GM19397 (cell line): ENCODE measurements around the gene PALS2.

Source experiments
- ATAC-seq: cut with Tn5 transposase; IDR thresholded peaks from one replicate; pipeline ENCODE4 v1.9.1; 2021; ENCODE audit warnings: mild to moderate bottlenecking, moderate library complexity; ENCODE audit not compliant: unreplicated experiment

The PALS2 gene, protein sequence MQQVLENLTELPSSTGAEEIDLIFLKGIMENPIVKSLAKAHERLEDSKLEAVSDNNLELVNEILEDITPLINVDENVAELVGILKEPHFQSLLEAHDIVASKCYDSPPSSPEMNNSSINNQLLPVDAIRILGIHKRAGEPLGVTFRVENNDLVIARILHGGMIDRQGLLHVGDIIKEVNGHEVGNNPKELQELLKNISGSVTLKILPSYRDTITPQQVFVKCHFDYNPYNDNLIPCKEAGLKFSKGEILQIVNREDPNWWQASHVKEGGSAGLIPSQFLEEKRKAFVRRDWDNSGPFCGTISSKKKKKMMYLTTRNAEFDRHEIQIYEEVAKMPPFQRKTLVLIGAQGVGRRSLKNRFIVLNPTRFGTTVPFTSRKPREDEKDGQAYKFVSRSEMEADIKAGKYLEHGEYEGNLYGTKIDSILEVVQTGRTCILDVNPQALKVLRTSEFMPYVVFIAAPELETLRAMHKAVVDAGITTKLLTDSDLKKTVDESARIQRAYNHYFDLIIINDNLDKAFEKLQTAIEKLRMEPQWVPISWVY

DNA sequence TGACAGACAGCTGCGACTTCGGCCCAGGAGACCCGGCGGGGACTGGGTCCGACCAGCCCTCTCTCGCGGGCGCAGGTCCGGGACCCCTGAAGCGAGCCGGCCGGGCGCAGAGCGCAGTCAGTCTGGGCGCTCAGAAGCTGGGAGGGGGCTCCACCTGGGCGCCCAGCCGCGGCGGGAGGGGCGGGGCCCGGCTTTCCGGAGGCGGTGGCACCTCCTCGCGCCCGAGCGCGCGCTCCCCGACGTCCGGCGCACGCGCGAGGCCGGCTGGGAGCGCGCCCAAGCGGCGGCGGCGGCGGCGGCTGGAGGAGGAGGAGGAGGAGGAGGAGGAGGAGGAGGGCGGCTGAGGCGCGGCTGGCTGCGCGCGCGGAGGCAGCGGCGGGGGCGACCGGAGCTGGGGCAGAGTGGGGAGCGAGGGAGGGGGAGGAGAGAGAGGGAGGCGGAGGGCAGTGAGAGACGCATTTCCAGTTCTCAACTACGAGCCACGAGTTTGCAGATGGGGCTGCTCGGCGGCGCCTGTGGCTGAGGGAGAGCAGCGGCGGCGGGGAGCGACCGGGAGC lies at the start of gene PALS2:
TSS of gene PALS2 (plus strand) at position 456 of the 557 bp plus-strand sequence. CDS start 50,216 bp downstream, outside the sequence.
- peak; percentile 68 for ATAC-seq

DNA sequence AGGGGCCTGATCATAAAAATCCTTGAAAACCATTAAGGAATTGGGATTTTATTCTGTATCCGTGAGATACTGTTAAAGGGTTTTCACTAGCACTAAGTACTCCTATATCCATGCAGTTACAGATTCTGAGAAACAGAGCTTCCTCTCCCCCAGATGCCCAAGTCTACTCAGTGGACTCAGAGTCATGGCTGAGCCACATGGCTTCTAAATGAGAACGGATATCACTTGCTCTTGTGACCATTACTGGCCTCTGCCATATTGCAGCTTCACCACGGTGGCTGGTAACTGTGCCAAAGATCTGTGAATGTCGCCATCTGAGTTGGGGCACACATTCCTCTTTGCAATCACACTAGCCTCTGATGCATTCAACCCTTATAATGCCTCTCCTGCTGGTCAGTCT lies 42.0 kb upstream of the PALS2 start:
- no peak for ATAC-seq

DNA sequence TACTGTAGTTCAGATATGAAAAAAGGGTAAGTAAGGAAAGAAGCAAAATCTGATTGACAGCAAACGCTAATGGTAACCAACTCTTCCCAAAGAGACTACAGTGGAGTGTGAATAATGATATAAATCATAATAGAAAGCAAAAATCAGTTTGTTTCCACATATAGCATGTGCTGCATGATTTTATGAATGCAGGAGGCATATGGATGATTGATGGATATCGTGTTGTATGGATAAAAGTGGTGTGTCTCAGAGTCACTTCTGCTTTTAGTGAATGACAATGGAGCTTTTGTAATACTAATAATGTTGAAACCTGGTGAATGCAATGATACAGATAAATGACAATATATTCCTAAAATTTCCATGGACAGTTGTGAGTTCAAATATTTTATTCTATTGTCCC lies 36.6 kb upstream of the PALS2 start:
- ATAC-seq, result no peak

DNA sequence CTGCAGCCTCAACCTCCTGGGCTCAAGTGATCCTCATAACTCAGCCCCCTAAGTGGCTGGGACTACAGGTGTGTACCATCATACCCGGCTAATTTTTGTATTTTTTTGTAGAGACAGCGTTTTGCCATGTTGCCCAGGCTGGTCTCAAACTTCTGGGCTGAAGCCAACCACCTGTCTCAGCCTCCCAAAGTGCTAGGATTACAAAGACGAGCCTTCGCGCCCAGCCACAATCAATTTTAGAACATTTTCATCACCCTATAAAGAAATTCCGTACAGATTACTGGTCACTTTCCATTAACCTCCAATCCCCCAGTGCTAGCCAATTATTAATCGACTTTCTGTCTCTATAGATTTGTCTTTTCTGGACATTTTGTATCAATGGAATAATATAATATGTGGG lies 32.3 kb upstream of the PALS2 start:
- ATAC-seq, result no peak

DNA sequence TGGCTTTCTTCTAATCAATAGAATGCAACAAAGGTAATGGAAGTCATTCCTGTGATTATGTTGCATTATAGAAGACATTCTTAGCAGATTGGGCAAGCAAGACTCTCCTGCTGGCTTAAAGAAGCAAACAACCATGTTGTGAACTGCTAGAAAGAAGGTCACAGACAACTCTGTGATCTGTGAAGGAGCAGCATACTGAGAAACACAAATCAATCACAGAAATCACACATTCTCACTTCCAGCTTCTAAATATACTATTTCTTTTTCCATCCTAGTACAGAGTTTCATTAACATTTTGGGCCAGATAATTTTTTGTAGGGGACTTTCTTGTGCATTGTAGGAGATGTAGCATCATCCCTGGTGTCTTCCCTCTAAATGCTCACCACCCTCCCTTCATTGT lies 28.0 kb upstream of the PALS2 start:
- no peak for ATAC-seq

DNA sequence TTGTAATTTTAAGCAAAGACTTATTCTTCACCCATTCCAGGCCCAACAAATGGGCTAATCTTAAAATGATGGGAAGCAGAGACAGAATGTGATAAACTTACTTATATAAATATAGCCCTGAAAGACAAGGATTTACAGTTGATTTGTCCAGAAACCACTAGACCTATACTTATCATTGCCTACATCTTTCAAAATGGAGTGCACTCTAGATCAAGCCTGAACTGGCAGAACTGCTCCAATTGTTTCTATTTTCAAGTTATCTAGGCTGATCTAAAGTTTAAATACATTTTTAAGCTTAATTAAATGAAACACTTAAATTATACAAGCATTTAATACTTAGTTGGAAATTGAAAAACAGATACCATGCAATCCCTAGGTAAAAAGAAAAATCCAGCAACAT lies 24.9 kb upstream of the PALS2 start:
- ATAC-seq, result no peak

DNA sequence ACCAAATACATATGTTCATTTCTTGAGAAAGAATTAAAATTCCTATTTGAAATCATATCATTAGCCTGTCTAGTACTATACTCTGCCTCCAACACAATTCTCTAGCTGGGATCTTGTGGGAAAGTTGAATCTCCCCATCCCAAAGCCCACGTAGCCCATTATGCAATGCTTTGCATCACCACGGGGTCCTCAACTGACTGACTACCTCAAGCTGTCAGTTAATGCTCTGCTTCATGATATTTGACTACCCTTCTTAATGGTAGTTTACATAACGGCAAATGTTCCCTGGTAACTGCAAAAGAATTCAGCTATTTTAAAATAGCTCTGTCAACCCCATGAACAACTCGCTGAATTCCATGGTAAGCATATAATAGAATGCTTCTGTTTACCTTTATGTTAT lies 23.3 kb upstream of the PALS2 start:
- ATAC-seq, result no peak

DNA sequence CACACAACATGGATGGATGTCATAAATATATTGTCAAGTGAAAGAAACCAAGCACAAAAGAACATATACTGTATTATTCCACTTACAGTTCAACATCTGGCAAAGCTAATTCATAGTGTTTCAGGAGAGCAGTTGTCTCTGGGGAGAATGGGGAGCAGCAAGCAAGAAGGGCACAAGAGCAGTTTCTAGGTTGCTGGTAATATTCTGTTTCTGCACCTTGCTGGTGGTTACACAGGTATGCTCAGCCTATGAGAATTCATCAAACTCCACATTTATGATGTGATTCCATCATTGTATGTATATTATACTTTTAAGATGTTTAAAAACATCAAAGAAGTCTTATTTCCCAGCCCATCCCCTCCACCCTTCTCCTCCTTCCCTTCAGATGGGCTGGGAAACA lies 18.1 kb upstream of the PALS2 start:
- ATAC-seq, result no peak

DNA sequence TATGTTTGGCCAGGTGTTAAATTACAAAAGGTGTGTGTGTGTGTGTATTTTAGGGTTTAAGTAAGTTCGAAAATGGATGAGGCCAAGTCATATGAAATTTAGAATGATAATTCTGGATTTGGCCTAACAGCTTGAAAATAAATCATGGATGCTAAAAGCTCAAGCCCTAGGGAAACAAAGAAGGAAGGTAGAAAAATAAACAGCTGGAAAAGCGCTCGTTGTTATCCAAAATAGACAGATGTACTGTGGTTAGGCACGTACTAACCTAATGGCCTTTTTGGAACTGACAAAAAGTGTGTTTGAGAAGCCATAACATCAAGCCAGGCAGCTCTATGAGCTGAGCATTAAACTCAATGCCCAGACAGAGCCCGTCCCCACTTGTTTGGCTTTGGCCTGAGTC lies 17.5 kb upstream of the PALS2 start:
- ATAC-seq, result no peak

DNA sequence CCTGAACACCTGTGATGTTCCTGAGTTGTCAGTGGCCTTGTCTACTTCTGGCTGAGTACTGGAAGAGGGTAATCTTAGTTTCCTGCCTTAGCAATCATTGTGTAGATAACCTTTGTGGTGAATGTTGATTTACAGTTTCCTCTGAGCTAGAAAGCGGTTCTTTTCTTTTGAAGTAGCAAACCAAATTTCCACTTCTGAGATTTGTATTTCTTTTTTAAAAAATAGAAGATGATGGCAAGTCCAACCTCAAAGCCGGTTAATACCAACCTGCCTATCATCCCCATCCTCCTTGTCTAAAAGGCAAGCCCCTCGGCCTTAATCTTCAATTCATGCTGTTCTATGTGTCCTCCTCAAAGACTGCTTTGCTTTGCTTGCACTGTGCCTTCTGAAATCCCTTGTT lies 12.5 kb upstream of the PALS2 start:
- ATAC-seq, result no peak

DNA sequence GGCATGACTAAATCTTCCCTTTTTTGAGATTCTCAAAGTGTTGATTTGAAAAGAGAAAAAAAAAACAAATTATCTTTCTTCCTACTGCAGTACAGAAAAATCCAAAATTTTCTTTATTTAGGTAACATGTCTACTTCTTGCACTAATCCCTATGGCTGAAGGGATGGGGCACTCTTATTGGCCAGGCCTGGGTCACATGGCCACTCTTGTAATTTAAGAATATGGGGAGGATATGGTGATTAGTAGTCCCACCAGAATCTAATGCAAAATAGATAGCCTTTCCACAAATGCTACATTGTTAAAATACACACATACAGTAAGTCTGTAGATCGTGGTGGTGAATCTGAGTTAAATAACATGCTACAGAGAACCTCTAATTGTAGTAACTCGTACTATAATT lies 7.0 kb upstream of the PALS2 start:
- ATAC-seq, result no peak

DNA sequence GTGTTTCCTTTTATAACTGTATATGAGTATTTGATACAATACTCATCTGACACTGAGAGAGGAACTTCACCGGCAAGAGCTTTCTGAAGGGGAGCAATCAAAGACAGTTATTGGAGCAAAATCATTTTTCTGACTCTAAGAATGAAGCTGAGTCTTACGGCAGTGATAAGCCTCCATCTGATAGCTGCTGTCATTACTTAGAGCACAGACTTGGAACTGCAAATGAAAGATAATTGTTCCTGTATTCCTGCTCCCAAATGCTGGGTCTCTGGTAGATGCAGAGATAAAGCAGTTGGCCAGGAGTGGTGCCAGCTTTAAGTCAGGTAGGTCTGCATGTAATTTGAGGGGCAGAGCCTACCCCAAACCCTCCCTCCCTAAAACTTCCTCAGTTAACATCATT lies 2.3 kb upstream of the PALS2 start:
- no peak for ATAC-seq

DNA sequence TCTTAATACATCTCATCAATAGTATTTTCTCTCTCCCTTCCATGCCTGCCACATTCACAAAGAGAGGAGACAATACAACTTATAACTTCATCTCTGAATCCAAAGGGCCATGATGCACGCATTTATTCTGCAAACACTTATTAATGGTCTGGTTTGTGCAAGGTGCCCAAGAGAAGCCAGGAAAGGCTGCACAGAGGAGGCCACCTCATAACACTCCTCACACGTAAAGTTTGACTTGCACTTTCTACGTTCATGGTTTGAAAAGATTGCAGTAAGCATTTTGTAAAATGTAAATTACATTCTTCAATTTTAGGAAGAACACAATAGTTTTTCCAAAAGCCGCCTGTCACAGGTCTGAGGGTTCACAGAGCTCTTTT lies 1.2 kb upstream of the PALS2 start:
- no peak for ATAC-seq

DNA sequence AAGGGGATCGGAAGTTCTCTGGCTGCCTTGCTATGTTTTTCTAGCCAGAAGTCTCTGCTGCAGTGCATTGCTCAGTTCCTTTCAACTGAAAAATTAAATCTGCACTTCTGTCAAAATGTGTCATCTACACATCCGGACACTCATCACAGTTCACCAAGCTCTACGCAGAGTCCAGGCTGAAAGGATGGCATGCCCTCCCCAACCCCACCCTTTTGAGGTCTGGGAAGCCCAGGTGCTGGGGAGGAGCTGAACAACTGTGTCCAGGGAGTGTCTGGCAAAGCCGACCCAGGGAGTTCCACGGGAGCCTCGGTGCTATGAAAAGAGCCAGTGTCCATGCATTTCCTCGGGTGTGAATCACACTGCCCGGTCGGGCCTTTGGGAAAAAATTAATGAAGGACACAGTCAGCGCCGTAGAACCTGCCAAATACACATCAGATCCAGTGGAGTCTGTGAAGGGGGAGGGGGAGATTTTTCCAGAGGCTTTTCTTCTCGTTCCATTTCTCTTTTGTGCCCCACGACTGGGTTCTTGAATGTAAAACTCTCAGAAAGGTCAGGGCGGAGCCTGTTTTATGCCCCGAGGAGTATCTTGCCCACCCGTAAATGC lies 757 bp upstream of the PALS2 start:
- ATAC-seq, result no peak

DNA sequence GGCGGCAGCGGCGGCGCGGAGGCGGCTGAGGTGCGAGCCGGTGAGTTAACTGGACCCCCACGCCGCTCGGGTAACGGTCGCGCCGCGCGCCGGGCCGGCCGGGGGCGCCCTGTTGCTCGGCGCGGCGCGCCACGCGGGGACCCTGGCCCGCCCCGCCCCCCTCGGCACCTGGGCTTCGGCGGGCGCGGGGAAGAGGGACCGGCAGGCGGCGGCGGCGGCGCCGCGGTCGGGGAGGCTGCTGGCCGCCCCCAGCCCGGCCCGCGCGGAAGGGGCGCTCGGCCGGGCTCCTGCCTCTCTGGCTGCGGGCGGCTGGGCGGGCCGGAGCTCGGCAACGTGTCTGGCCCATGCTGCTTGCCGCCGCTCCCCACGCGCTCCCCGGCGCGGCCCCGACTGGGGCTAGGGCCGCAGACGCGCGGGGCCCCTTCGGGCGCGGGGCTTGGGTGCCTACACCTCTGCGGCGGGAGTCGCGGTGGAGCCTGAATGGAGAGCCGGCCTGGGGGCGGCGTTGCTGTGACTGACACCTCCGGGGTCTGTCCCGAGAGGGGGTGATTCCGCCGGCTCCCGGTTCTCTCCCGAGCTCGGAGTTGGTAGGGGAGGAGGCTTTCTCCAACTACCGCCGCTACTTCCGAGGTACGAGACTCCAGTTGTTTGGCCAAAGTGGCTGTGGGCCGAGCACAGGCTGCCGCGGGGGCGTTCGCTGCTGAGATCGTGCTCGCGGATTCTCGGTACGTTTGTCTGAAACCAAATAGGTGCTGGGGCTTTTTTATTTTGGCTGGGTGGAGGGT lies 494 bp downstream of the PALS2 start:
- peak; percentile 39 for ATAC-seq

DNA sequence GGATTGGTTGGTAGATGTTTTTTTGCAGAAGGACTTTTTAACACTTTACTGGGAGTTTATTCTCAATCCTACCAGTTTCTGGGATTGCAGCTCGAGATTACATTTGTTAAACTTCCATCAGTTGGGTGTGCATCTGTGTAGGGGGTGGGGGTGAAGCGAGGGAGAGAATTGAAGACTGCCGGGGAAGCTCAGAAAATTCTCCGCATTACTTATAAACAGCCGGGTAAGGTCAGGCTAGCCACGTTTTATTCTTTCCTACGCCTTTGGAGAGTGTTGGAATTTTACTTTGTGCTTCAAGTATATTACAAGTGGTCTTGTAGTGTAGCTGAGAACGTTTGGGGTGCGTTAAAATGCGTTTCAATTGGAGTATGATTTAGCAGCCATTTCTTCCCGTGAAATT lies 1.1 kb downstream of the PALS2 start:
- ATAC-seq, result no peak

DNA sequence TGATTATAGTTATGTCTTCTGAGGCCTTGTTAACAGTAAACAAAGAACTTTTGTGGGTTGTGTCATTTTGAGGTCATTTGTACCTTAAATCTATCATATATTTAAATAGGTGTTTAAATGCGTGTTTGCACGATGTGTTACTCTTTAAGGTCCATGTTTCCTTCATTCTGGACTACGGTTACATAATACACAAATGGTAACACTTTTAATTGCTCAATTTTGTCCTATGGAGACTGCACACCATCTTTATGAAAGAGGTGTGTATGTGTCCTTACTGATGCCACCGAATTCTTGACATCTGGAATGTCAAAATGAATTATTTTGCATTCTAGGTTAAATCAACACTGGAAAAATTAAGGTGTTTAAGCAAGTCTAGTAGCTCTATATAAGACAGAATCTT lies 1.7 kb downstream of the PALS2 start:
- no peak for ATAC-seq

DNA sequence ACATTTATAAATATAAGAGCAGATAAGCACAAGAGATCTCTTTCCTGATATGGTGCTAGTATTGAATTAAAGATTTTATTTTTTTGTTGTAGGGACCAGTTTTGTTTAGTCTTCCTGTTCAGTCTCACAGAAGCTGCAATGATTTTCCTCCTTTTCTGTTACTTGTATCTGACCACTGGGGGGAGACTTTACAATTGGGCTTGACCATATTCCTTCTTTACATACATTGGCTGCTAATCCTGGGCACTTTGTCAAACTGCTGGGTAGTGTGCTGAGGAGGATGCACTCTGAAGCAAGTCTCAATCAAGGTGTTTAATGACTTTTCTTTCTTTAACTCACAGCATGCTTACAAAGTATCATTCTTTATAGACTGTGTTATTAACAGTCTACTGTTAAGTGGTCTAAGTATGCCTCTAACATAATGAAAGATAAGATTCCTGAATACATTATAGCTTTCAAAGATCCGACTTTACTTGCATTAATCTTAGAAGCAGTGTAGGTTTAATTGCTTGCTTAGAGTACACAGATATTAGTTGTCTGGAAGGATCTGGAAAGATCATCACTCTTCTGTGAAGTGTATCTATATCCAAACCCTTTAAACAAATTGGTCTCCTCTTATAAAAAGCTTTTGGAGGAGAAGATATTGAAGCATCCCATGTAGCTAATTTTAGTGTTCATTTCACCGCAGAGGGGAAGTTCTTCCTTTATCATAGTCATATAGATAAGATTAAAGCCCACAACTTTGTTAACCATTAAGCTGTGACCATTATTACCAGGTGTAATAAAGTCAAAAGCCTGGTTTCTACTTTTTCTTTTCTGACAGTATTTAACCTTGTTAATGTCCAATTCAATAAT lies 3.1 kb downstream of the PALS2 start:
- ATAC-seq, result no peak

DNA sequence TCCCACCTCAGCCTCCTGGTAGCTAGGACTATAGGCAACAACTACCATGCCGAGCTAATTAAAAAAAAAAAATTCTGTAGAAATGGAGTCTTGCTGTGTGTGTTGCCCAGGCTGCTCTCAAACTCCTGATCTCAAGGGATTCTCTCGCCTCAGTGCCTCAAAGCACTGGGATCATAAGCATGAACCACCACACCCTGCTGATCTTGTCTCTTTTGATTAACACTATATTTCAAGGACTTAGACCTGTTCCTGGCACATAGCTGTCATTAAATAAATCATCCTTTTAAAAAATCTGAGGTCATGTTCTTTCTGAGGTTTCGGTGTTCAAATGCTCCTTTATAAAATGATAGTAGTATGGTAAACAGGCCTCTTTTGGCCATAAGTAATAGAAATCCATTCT lies 4.8 kb downstream of the PALS2 start:
- no peak for ATAC-seq

DNA sequence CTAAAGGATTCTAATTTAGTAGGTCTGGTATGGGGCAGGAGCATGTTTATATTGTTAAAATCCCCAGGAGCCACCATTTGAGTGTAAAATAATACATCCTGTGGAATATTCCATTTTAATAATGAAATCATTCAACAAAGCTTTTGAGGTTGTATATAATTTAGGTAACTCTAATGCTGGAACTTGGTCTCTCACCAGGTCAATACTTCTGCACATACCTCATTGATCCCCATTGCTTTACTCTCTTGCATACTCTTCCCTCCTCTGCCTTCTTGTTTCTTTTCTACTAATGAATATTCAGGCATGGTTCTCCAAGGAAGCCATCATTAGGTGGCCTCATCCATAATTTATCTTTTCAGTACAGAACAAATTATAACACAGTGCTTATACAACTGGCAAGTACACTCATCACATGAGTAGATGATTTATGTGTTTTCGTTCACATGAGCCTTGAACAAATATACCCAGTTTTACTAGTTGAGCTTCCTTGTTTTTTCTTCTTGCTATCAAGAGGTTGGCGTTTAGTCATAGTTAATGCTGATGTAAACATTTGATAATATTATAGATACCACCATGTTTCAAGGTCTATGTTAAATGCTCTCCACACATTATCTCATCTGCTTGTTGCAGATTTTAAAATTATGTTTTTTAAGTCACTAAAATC lies 7.2 kb downstream of the PALS2 start:
- ATAC-seq, result no peak
